HG03066 (cell line): Measurements from ENCODE around the gene THSD7B.

Source experiments
- ATAC-seq: cut with Tn5 transposase; IDR thresholded peaks from one replicate; pipeline ENCODE4 v1.9.1; 2021; ENCODE audit warnings: low read depth; ENCODE audit not compliant: unreplicated experiment

The THSD7B gene

DNA sequence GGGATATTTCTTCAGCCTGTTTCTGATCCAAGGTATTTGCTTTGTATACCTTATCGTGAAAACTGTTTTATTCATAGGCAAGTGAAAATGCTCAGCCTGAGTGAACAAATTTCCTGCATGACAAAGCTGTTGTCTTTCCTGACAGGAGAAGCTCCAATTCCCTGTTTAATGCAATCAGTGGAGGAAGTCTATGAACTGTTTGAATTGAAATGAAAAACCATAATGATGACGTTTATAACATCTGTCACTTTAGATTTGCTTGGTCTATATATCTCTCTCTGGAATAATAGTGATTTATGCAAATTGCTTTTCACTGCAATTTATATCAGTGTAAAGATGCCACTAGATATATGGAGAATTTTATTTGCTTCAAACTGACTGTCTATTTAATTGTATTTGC is 959.6 kb downstream of the THSD7B start:
- no peak for ATAC-seq
